Activated CD4-positive, alpha-beta T cell treated with anti-CD3 and anti-CD28 coated beads, Interleukin-2, Interleukin-4, amounts not matched to agents 100 ng/mL and 50 ng/mL, durations not matched to agents 16 hours and 8 hours (primary cell): Measurements from ENCODE around the gene ACTR6.
"Not testable (repeated sequence)": the region's sequence is repeated elsewhere in the genome, so short reads cannot be mapped to it uniquely, and the experiment has no call there.

Experiments
- DNase-seq: peaks from one replicate; pipeline ENCODE4 v3.0.0-alpha.2; 2020; ENCODE audit warnings: low spot score

ACTR6 gene

DNA sequence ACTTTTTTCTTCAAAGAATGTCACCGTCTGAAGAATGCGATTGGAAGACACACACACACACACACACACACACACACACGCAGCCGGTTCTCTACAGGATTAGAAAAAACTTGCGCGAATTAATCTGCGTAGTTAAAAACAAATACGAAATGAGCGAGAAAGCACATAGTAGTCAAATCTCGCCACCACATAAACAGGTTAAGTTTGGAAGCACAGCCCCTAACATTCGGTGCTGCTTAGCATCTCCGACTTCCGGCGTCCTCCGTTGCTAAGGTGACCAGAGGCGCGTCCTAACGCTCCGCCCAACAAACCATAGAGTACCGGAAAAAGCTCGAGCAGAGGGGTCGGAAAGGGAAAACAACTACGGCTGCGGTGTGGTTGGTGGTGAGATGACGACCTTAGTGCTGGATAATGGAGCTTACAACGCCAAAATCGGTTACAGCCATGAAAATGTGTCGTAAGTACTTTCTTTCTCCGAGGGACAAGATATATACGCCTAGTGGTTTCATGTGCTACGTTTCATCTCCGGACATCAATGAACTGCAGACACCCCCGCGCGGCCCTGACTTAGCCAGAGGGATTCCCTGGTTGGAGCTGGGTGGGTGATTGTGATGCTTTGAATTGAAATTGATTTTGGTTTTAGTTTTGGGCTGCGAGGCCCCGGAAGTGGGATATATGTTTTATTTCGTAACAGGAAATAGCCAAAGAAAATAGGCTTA, at the start of gene ACTR6:
TSS of gene ACTR6 (plus strand) at position 353 of the 719 bp plus-strand sequence. CDS start at position 390, 37 bp downstream.
- DNase-seq = peak; percentile 96

DNA sequence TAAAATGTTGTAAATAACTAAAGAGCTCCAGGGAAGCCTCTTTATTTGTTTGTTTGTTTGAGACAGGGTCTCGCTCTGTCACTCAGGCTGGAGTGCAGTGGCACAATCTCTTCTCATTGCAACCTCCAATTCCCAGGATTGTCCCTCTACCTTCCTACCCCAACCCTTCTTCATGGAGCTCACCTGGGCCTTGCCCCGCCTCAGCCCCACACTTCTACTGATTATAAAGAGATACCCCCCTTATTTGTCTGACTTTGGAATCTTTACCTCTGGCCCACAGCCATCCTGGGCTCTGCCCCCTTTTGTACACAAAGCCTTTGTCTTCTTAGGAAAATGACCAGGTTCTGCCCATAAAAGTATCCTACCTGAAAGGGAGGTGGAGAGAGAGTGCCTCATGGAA, 48.8 kb upstream of the ACTR6 start:
- DNase-seq = no peak

GRCh38 chr12:100153131-100153530, 47.5 kb upstream of the ACTR6 start:
- no peak for DNase-seq

- peak; percentile 78 for DNase-seq
These were observed 46.0 kb upstream of the ACTR6 start for GRCh38 chr12:100154474-100155247.

DNA sequence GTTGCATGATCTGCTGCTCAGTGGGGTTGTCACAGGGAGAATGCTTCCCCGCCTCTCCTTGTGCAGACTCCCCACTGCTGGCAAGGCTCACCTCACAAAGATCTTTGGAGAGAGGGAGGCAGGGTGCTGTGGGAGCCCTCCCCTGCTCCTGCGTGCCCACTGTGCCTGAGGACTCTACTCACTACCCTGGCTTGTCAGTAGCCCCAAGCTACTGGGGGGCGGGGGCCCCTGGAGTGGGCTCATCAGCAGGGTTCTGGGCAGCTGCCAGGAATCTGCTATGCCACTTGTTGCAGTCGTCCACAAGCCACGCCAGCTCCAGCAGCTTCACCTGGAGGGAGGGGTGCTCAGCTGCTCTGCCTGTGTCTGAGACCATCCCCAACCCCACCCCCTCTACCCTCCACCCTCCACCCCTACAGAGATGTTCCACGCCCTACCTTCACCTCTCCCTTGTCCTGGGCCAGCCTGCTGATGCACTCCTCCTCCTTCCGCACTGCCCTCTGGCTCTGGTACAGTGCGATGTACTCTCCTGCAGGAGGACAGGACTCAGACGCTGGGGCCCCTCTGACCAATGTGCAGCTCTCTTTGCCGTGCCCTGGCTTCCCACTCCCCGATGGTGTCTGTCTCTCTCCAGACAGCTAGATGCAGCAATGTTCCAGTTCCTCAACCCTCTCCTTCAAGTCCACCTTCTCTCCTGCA, 43.7 kb upstream of the ACTR6 start:
- no peak for DNase-seq

- DNase-seq = no peak
These were observed 43.2 kb upstream of the ACTR6 start for GRCh38 chr12:100157427-100157821.

DNA sequence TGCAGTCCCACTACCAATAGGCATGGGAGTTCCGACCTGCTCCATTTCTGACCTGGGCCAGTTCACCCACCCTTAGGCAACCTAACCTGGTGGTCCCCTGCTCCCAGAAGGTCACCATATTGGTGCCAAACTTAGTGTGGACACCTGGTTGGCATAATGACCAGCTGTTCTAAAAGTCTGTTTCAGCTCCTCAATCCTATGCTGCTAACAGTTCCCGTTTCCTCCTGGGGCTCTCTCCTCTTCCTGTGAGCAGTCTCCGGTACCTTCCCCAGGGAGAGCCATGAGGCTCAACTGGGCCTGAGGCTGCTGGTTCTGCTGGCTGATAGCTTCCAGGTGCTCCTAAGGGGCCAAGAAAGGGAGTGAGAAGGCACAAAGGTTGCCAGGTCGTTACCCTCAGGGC, 42.1 kb upstream of the ACTR6 start:
- DNase-seq = no peak

GRCh38 chr12:100159391-100160104, 41.1 kb upstream of the ACTR6 start:
- DNase-seq = no peak

GRCh38 chr12:100163416-100164152, 37.0 kb upstream of the ACTR6 start:
- DNase-seq = peak; percentile 79

DNA sequence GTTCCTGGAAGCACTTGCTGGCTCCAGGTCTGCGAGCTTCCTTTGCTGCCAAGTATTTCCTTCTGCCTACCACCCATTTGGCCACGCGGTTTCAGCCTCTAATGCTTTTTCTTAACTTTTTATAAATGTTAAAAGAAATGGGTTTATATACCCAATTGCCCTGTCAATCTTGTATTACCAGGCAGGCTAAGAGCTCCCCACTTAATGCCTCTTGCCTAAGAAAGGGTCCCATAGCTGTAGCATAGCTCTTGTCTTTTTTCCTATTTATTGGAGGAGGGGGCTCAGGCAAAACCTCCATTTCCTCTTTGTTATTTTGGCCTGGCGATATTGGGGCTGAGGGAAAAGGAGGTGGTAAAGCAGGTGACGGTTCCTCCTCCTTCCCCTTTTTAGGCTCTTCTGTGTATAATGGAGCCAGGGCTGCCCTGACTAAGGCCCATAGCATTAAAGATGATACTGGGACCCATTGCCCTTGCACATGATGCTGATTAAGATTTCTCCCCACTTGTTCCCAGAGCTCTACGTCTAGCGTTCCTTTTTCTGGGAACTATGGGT, 36.4 kb upstream of the ACTR6 start:
- DNase-seq = no peak

DNA sequence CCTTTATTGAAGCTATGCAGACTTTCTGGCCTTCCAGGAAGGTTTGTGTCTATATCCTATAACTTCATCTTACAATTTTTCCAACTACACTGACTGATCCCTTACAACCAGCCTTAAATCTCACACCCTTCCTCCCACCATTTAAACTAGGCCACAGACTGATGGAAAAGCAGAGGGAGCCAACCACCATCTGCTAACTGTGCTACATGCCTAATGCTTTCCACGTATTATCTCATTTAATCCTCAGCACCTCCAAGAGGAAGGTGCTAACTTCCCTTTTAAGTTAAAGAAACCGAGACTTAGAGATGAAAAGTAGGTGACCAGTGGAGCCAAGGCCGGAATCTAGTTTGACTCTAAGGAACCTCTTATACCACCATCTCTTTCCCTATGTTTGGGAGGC, 35.3 kb upstream of the ACTR6 start:
- DNase-seq = no peak

DNA sequence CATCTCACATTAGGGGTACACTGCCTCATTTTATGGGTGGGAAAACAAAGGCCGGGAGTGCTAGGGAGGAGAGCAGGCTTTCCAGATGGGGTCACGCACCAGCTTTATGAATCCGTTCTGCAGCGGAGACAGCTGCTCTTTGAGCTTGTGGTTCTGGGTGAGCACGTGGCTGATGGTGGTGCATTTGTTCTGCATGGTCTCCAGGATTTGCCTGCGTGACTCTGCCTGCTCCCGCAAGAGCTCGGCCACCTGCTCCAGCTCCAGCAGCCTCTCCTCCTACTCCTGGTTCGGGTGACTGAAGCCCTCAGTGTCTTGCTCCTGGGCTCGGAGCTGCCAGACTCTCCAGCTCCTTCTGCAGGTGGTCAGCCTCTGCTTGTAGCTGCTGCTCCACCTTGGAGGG, 34.4 kb upstream of the ACTR6 start:
- no peak for DNase-seq

DNA sequence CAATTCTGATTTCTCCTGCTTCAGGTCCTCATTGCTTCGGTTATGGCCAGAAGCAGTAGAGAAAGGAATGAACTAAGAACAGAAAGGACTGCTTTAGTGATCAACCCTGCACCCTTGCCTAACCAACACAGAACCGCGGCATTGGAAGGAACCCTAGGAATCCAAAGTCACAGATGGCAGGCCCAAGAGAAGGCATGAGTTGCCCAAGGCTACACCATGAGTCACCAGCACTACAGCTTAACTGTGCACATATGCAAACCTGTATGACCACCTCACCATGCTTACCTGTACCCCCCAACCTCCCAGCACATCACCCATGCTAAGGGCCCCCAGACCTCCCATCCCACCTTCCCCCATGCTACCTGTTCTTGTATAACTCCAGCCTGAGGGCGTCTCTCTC, 32.1 kb upstream of the ACTR6 start:
- no peak for DNase-seq

GRCh38 chr12:100169345-100169744, 31.3 kb upstream of the ACTR6 start:
- no peak for DNase-seq

DNA sequence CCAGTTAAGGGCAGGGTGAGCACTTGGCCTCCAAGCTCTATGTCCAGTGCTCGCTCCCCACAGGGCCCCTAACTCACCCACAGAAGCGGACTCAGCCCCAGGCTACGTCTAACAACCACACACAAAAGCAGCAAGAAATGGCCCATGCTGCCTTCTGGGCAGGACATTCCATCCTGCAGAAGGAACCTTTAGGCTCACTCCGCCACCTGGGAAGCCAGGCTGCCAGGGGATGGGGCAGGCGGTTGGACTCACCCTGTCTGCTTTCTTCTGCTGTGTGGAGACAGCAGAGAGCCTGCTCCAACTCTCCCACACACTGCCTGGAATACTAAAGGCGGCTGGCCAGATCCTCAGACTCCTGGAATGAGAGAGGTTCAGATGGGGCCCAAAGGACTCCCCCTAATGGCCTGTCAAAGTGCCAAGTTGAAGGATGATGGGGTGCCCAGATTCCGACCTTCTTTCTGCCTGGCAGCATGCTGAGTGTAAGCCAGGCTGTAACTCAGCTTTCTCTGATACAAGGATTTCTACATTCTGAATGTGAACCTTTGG, 30.2 kb upstream of the ACTR6 start:
- DNase-seq = no peak

DNA sequence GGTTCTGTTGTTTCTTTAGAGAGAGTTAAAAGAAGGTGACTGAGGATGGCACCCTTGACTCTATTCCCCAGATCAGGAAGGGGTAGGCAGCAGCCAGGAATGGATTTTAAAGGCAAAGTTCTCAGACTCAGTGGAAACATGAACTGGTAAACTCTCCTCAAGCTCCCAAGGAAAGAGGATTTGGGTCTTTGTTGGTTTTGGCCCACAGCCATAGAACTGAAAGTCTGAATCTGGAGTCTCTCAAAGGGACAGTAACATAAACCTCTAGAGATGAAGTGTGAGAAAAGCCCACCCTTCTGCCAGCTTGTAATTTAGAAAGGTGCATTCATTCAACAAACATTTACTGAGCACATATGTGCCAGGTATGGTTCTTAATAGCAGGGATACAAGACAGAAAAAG, 29.4 kb upstream of the ACTR6 start:
- DNase-seq = no peak

DNA sequence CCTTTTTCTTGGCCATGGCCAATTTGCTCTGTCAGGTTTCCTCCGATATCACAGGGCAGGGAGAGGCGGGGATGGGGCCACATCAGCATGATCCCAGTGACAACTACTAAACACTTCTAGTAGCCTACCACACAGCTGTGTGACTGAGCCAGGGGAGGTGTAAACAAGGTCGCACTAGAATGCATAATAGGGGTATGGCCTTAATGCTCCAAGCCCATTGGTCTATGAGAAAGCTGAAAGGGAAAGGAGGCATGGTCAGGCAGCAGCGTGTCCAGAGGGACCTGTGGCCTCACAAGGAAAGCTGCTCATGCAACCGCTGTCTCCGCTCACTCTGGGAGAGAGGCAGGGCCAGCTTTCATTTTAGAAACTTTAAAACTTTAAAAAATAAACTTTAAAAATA, 27.5 kb upstream of the ACTR6 start:
- no peak for DNase-seq

DNA sequence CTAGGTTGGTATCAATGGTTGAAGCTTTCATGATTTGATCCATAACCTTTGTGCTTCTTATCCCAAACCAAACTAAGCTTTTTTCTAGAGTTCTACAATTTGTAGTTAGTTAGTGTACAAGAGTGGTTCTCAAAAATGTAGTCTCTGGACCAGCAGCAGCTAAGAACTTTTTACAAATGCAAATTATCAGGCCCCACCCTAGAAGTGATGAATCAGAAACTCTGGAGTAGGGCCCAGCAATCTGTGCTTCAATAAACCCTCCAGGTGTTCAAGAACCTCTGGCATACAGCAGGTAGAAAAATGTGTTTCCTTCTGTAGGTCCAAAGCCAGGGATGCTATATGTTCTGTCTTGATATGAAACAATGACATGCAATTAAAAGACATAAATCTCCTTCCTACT, 26.1 kb upstream of the ACTR6 start:
- DNase-seq = no peak

GRCh38 chr12:100176493-100176892, 24.1 kb upstream of the ACTR6 start:
- DNase-seq = not testable (repeated sequence)

GRCh38 chr12:100179252-100179651, 21.4 kb upstream of the ACTR6 start:
- no peak for DNase-seq

GRCh38 chr12:100184549-100185145, 16.0 kb upstream of the ACTR6 start:
- no peak for DNase-seq
